Activated T-helper 1 cell treated with anti-CD3 and anti-CD28 coated beads, Interleukin-2, amount 50 U/mL, for 16 hours (primary cell): ENCODE measurements around the gene ARHGAP12.
"Not testable (repeated sequence)": the region's sequence is repeated elsewhere in the genome, so short reads cannot be mapped to it uniquely, and the experiment has no call there.

Experiments used
- DNase-seq, 2 donors: peaks; one replicate each; pipeline ENCODE4 v3.0.0-alpha.2; 2020; ENCODE audit warnings: low read depth in 1 of 2, low spot score in 1 of 2

Gene ARHGAP12

GRCh38 chr10:31926160-31926559, 2.5 kb downstream of the ARHGAP12 start:
- DNase-seq, result no peak

- DNase-seq, result no peak
These were observed 3.8 kb downstream of the ARHGAP12 start for GRCh38 chr10:31924833-31925232.

GRCh38 chr10:31923389-31923788, 5.2 kb downstream of the ARHGAP12 start:
- no peak for DNase-seq

GRCh38 chr10:31921031-31921430, 7.6 kb downstream of the ARHGAP12 start:
- no peak for DNase-seq

- no peak for DNase-seq
These were observed 8.1 kb downstream of the ARHGAP12 start for GRCh38 chr10:31920538-31920937.

- no peak for DNase-seq
These were observed 9.8 kb downstream of the ARHGAP12 start for GRCh38 chr10:31918671-31919409.

GRCh38 chr10:31914370-31914769, 14.3 kb downstream of the ARHGAP12 start:
- DNase-seq, result no peak

GRCh38 chr10:31912898-31913850, 15.5 kb downstream of the ARHGAP12 start:
- DNase-seq, result no peak

- no peak for DNase-seq
These were observed 16.3 kb downstream of the ARHGAP12 start for GRCh38 chr10:31912289-31912688.

GRCh38 chr10:31910016-31910415, 18.6 kb downstream of the ARHGAP12 start:
- DNase-seq, result no peak

- DNase-seq, result no peak
These were observed 20.5 kb downstream of the ARHGAP12 start for GRCh38 chr10:31908157-31908556.

GRCh38 chr10:31906039-31906438, 22.6 kb downstream of the ARHGAP12 start:
- DNase-seq, result no peak

- DNase-seq, result no peak
These were observed 23.0 kb downstream of the ARHGAP12 start for GRCh38 chr10:31905586-31905985.

GRCh38 chr10:31902625-31903024, 26.0 kb downstream of the ARHGAP12 start:
- no peak for DNase-seq

- no peak for DNase-seq
These were observed 31.1 kb downstream of the ARHGAP12 start for GRCh38 chr10:31897506-31897905.

- DNase-seq, result no peak
These were observed 31.7 kb downstream of the ARHGAP12 start for GRCh38 chr10:31896968-31897384.

GRCh38 chr10:31895722-31896121, 32.9 kb downstream of the ARHGAP12 start:
- not testable (repeated sequence) for DNase-seq

- DNase-seq, result no peak
These were observed 40.2 kb downstream of the ARHGAP12 start for GRCh38 chr10:31888442-31888841.

- DNase-seq, result no peak
These were observed 40.8 kb downstream of the ARHGAP12 start for GRCh38 chr10:31887850-31888249.

- DNase-seq, result no peak
These were observed 41.7 kb downstream of the ARHGAP12 start for GRCh38 chr10:31886885-31887284.

- DNase-seq, result no peak
These were observed 42.7 kb downstream of the ARHGAP12 start for GRCh38 chr10:31885971-31886370.

GRCh38 chr10:31884386-31884785, 44.2 kb downstream of the ARHGAP12 start:
- no peak for DNase-seq
